Cardiac fibroblast (primary cell): ENCODE measurements around the gene NINJ1.

Experiments
- DNase-seq, 2 donors: peaks; one replicate each; pipeline versions ENCODE4 v3.0.0 to v3.0.0-alpha.2; 2010; ENCODE audit warnings: low read depth in 2 of 2
- H3K4me3 ChIP-seq, 2 donors: replicated peaks in 1 of 2; 1 replicate in 1 of 2; 2 replicates in 1 of 2; pipeline ENCODE4 v1.5.1; 2011; ENCODE audit warnings: low read depth in 2 of 2, low read length in 2 of 2, mild to moderate bottlenecking in 2 of 2, moderate library complexity in 1 of 2
- CTCF ChIP-seq: IDR thresholded peaks from one replicate; pipeline ENCODE4 v1.5.1; 2011; ENCODE audit warnings: low read depth, mild to moderate bottlenecking, low read length, inconsistent platforms

The NINJ1 gene

GRCh38 chr9:93139365-93140182, 5.5 kb upstream of the NINJ1 start:
- no peak overlapping the region for H3K4me3 ChIP-seq
- no peak for TF ChIP-seq CTCF
- no peak for DNase-seq

GRCh38 chr9:93138171-93138764, 4.2 kb upstream of the NINJ1 start:
- no peak for DNase-seq
- H3K4me3 ChIP-seq, result no peak overlapping the region
- TF ChIP-seq CTCF, result no peak

GRCh38 chr9:93137362-93137761, 3.3 kb upstream of the NINJ1 start:
- H3K4me3 ChIP-seq, result no peak overlapping the region
- no peak for TF ChIP-seq CTCF
- no peak for DNase-seq

- no peak overlapping the region for H3K4me3 ChIP-seq
- no peak for TF ChIP-seq CTCF
- DNase-seq, result peak; percentile 41 to 65
Observed at GRCh38 chr9:93136011-93136440, 2.0 kb upstream of the NINJ1 start.

GRCh38 chr9:93134740-93135444, 841 bp upstream of the NINJ1 start:
- H3K4me3 ChIP-seq, result peak overlapping the region; percentile 47 to 80
- no peak for TF ChIP-seq CTCF
- DNase-seq, result no peak

- DNase-seq, result peak in 1 of 2 donors; percentile 80
Observed at GRCh38 chr9:93133681-93134014, 403 bp downstream of the NINJ1 start.

More at GRCh38 chr9:93133681-93134014, 403 bp downstream of the NINJ1 start:
- H3K4me3 ChIP-seq, result peak overlapping the region; percentile 77 to 80
- TF ChIP-seq CTCF, result no peak
